ENCODE data around the gene DOCK4. TPM values are rescaled to one million over a fixed set of nuclear protein-coding genes. Genes with fewer than 3 reads are reported as not detected.

The DOCK4 gene
- total and polyA plus RNA-seq, 10 of the 15 experiments (the other 5 are each of a cell fraction or from before 2014, with no cell fraction given): 0.03 to 0.73 (median 0.38) TPM

- BruUV-seq (replicated peaks): no TSS peak
- intact Hi-C loops (cut with micrococcal nuclease; ENCODE audit: unreplicated experiment) (no loop called here), in situ Hi-C loops (cut with MboI) (no loop called here)
- no peaks in the 10 kb centered on the region for H3K4me1 ChIP-seq (ENCODE audit: control insufficient read depth, insufficient read depth, low read length)
- no peak overlapping the region for H2AFZ ChIP-seq (ENCODE audit: control insufficient read depth, low read depth, low read length)
- H3K4me3 ChIP-seq: no peak overlapping the region
- ChIA-PET SMC1A (ENCODE audit: uncharacterized antibody, unreplicated experiment) (no interaction called here), RAD21 (ENCODE audit: unreplicated experiment) (no interaction called here), POLR2A (no interaction called here), CTCF (no interaction called here)
- H3K36me3 ChIP-seq (ENCODE audit: control insufficient read depth in 2 of 2, insufficient read depth in 2 of 2, low read length in 1 of 2): no peaks in the 10 kb centered on the region
- WGBS (ENCODE audit: insufficient coverage, insufficient replicate concordance, low lambda C conversion rate, missing lambda C conversion rate): 78% methylated on average over 5 of the region's 5 CpGs
- no peak for FAIRE-seq
- no peaks in the 10 kb centered on the region for H3K79me2 ChIP-seq (ENCODE audit: control insufficient read depth, insufficient read depth, low read length)
- no peaks in the 10 kb centered on the region for H4K20me1 ChIP-seq (ENCODE audit: control insufficient read depth, insufficient read depth)
- no peak overlapping the region for H3K9ac ChIP-seq (ENCODE audit: control insufficient read depth, insufficient read depth, low read length)
- H3K27ac ChIP-seq (ENCODE audit: control insufficient read depth, insufficient read depth): no peak overlapping the region
- no peak overlapping the region for H3K4me2 ChIP-seq (ENCODE audit: control insufficient read depth, insufficient read depth)
- no peak for ATAC-seq
- H3K9me3 ChIP-seq (replicated peaks; ENCODE audit: control insufficient read depth, insufficient read depth, low read length): no peaks in the 10 kb centered on the region
- no peak for DNase-seq (ENCODE audit: low read depth, low spot score)
- TF ChIP-seq HSF1 (IDR thresholded peaks at IDR 0.05; ENCODE audit: low read depth, low read length): no peak
- no peak for TF ChIP-seq RB1 (IDR thresholded peaks at IDR 0.05; ENCODE audit: borderline replicate concordance)
- TF ChIP-seq SRF (IDR thresholded peaks at IDR 0.05; ENCODE audit: low read depth in 2 of 2, low read length in 2 of 2): no peak
- TF ChIP-seq ZNF384 (IDR thresholded peaks at IDR 0.05; ENCODE audit: borderline replicate concordance, low read depth, low read length): no peak
- TF ChIP-seq RUNX3 (IDR thresholded peaks at IDR 0.05; ENCODE audit: low read length): no peak
- no peak for TF ChIP-seq HDAC2 (IDR thresholded peaks at IDR 0.05)
- TF ChIP-seq MTA3 (IDR thresholded peaks at IDR 0.05; ENCODE audit: borderline replicate concordance, low read length): no peak
- no peak for TF ChIP-seq NFXL1 (IDR thresholded peaks at IDR 0.05; ENCODE audit: borderline replicate concordance)
- no peak for TF ChIP-seq ZSCAN29 (IDR thresholded peaks at IDR 0.05)
- TF ChIP-seq ZNF592 (IDR thresholded peaks at IDR 0.05): no peak
- H3K27me3 ChIP-seq (replicated peaks in 1 of 2; ENCODE audit: control insufficient read depth in 2 of 2, insufficient read depth in 2 of 2, low read length in 1 of 2): no peaks in the 10 kb centered on the region; a peak in 1 of 4 replicates
These were observed 174.5 kb downstream of the DOCK4 start for GRCh38 chr7:112031689-112032088.
